HK-2 (cell line): Measurements from ENCODE around the gene RFFL.

Experiments used
- DNase-seq: peaks from one replicate; pipeline ENCODE4 v3.0.0-alpha.2; 2018; ENCODE audit not compliant: unreplicated experiment

Gene RFFL

GRCh38 chr17:35080536-35080935 lies 17.0 kb upstream of the RFFL start:
- DNase-seq: no peak

- DNase-seq: no peak
Measured at GRCh38 chr17:35079547-35080423, 16.3 kb upstream of the RFFL start.

GRCh38 chr17:35076874-35077273 lies 13.4 kb upstream of the RFFL start:
- DNase-seq: no peak

GRCh38 chr17:35074711-35075707 lies 11.5 kb upstream of the RFFL start:
- no peak for DNase-seq

- DNase-seq: no peak
Measured at GRCh38 chr17:35073991-35074627, 10.6 kb upstream of the RFFL start.

- DNase-seq: no peak
Measured at GRCh38 chr17:35073183-35073790, 9.8 kb upstream of the RFFL start.

- no peak for DNase-seq
Measured at GRCh38 chr17:35069311-35069710, 5.8 kb upstream of the RFFL start.

GRCh38 chr17:35068249-35068648 lies 4.7 kb upstream of the RFFL start:
- no peak for DNase-seq

- no peak for DNase-seq
Measured at GRCh38 chr17:35065880-35066279, 2.4 kb upstream of the RFFL start.

- DNase-seq: no peak
Measured at GRCh38 chr17:35064516-35065215, 1.2 kb upstream of the RFFL start.

- no peak for DNase-seq
Measured at GRCh38 chr17:35062308-35062707, 1.2 kb downstream of the RFFL start.

GRCh38 chr17:35057332-35057915 lies 6.1 kb downstream of the RFFL start:
- no peak for DNase-seq

GRCh38 chr17:35056013-35056412 lies 7.5 kb downstream of the RFFL start:
- DNase-seq: peak; percentile 33

- DNase-seq: no peak
Measured at GRCh38 chr17:35053204-35053603, 10.3 kb downstream of the RFFL start.

- DNase-seq: no peak
Measured at GRCh38 chr17:35052780-35053179, 10.7 kb downstream of the RFFL start.

- DNase-seq: no peak
Measured at GRCh38 chr17:35052241-35052610, 11.3 kb downstream of the RFFL start.

- DNase-seq: no peak
Measured at GRCh38 chr17:35051579-35052240, 11.8 kb downstream of the RFFL start.

GRCh38 chr17:35051183-35051578 lies 12.3 kb downstream of the RFFL start:
- no peak for DNase-seq

GRCh38 chr17:35050170-35050569 lies 13.3 kb downstream of the RFFL start:
- DNase-seq: no peak
